Mesenchymal stem cell (in vitro differentiated cells and primary cell): ENCODE results near the gene S100A4.

ENCODE experiments used
- DNase-seq: peaks from one replicate; pipeline ENCODE4 v3.0.0-alpha.2; 2013
- H2AFZ ChIP-seq: one replicate; pipeline ENCODE4 v1.6.1; 2013; ENCODE audit warnings: low read depth, mild to moderate bottlenecking, control low read depth, inconsistent platforms, low read length, moderate library complexity
- H2AK5ac ChIP-seq: 2 replicates; pipeline ENCODE4 v1.6.1; 2013; ENCODE audit warnings: low read length, moderate library complexity, mild to moderate bottlenecking, inconsistent platforms; ENCODE audit not compliant: severe bottlenecking
- H2BK120ac ChIP-seq: one replicate; pipeline ENCODE4 v1.6.1; 2013; ENCODE audit warnings: low read depth, mild to moderate bottlenecking, inconsistent platforms, low read length, moderate library complexity
- H2BK12ac ChIP-seq, 2 experiments: one replicate each; pipeline ENCODE4 v1.6.1; 2013; ENCODE audit warnings: inconsistent platforms in 2 of 2, low read length in 2 of 2, mild to moderate bottlenecking in 2 of 2, moderate library complexity in 2 of 2, control low read depth in 1 of 2
- H2BK15ac ChIP-seq: one replicate; pipeline ENCODE4 v1.6.1; 2013; ENCODE audit warnings: mild to moderate bottlenecking, low read depth, inconsistent platforms; ENCODE audit not compliant: poor library complexity, severe bottlenecking
- H2BK5ac ChIP-seq: 2 replicates; pipeline ENCODE4 v1.6.1; 2013; ENCODE audit warnings: low read depth, mild to moderate bottlenecking, low read length, control low read depth, inconsistent platforms; ENCODE audit not compliant: poor library complexity, severe bottlenecking
- H3K14ac ChIP-seq, 2 experiments: one replicate each; pipeline ENCODE4 v1.6.1; 2013; ENCODE audit warnings: inconsistent platforms in 2 of 2, low read length in 2 of 2, control low read depth in 1 of 2, mild to moderate bottlenecking in 1 of 2, moderate library complexity in 1 of 2
- H3K18ac ChIP-seq, 2 experiments: one replicate each; pipeline ENCODE4 v1.6.1; 2013; ENCODE audit warnings: inconsistent platforms in 2 of 2, low read length in 2 of 2, control low read depth in 1 of 2, low read depth in 1 of 2, mild to moderate bottlenecking in 1 of 2
- H3K23ac ChIP-seq, 2 experiments: one replicate each; pipeline ENCODE4 v1.6.1; 2013; ENCODE audit warnings: inconsistent platforms in 2 of 2, low read length in 2 of 2, mild to moderate bottlenecking in 2 of 2, moderate library complexity in 2 of 2, control low read depth in 1 of 2
- H3K27ac ChIP-seq: 2 replicates; pipeline ENCODE4 v1.5.1; 2013; ENCODE audit warnings: mild to moderate bottlenecking, moderate library complexity, low read length, control low read depth, inconsistent platforms; ENCODE audit not compliant: poor library complexity, severe bottlenecking
- H3K27me3 ChIP-seq, 2 experiments: 2 replicates each; pipeline versions ENCODE4 v1.6.1 to v1.7.0; 2013; ENCODE audit warnings: low read length in 2 of 2, mild to moderate bottlenecking in 2 of 2, moderate library complexity in 2 of 2, control low read depth in 1 of 2, inconsistent platforms in 1 of 2; ENCODE audit not compliant: control insufficient read depth in 1 of 2, insufficient read depth in 1 of 2
- H3K36me3 ChIP-seq, 2 experiments: 2 replicates each; pipeline versions ENCODE4 v1.6.1 to v1.7.0; 2013; ENCODE audit warnings: low read length in 2 of 2, control low read depth in 1 of 2, inconsistent platforms in 1 of 2, low read depth in 1 of 2, mild to moderate bottlenecking in 1 of 2; ENCODE audit not compliant: insufficient read depth in 2 of 2, control insufficient read depth in 1 of 2
- H3K4ac ChIP-seq, 2 experiments: one replicate each; pipeline ENCODE4 v1.6.1; 2013; ENCODE audit warnings: inconsistent platforms in 2 of 2, low read length in 2 of 2, mild to moderate bottlenecking in 2 of 2, moderate library complexity in 2 of 2, control low read depth in 1 of 2, low read depth in 1 of 2
- H3K4me1 ChIP-seq: 2 replicates; pipeline ENCODE4 v1.6.1; 2013; ENCODE audit warnings: low read depth, low read length, control low read depth; ENCODE audit not compliant: control insufficient read depth, insufficient read depth
- H3K4me2 ChIP-seq: 2 replicates; pipeline ENCODE4 v1.6.1; 2013; ENCODE audit warnings: low read length, mild to moderate bottlenecking, inconsistent platforms; ENCODE audit not compliant: poor library complexity, severe bottlenecking
- H3K4me3 ChIP-seq, 2 experiments: 2 replicates each; pipeline versions ENCODE4 v1.5.1 to v1.7.0; 2013; ENCODE audit warnings: low read length in 2 of 2, mild to moderate bottlenecking in 2 of 2, control low read depth in 1 of 2, low read depth in 1 of 2; ENCODE audit not compliant: insufficient read depth in 1 of 2
- H3K79me1 ChIP-seq: replicated peaks from 2 replicates; pipeline ENCODE4 v1.6.1; 2013; ENCODE audit warnings: mild to moderate bottlenecking, control low read depth, low read length, inconsistent platforms; ENCODE audit not compliant: poor library complexity, severe bottlenecking
- H3K9ac ChIP-seq: 2 replicates; pipeline ENCODE4 v1.7.0; 2013; ENCODE audit warnings: mild to moderate bottlenecking, low read length, moderate library complexity
- H3K9me3 ChIP-seq: 2 replicates; pipeline ENCODE4 v1.7.0; 2013; ENCODE audit warnings: mild to moderate bottlenecking, low read length; ENCODE audit not compliant: control insufficient read depth
- H4K8ac ChIP-seq: one replicate; pipeline ENCODE4 v1.6.1; 2013; ENCODE audit warnings: inconsistent platforms, mild to moderate bottlenecking, low read length, moderate library complexity
- H4K91ac ChIP-seq: one replicate; pipeline ENCODE4 v1.6.1; 2013; ENCODE audit warnings: mild to moderate bottlenecking, low read length, inconsistent platforms
- WGBS: methylation state at CpG from one replicate; pipeline ENCODE4 v1.1.7; 2013; ENCODE audit warnings: mixed read lengths; 5-methylcytosine and 5-hydroxymethylcytosine counted together

The S100A4 gene

GRCh38 chr1:153573351-153573750 is 27.7 kb upstream of the S100A4 start:
- peak overlapping the region in 1 of 2 experiments; percentile 29 for H2BK12ac ChIP-seq
- H3K9ac ChIP-seq: peak overlapping the region; percentile 69
- no peak overlapping the region for H4K8ac ChIP-seq
- no peaks in the 10 kb centered on the region for H3K9me3 ChIP-seq
- WGBS: 93% methylated on average over 2 of the region's 3 CpGs
- H3K23ac ChIP-seq: no peak overlapping the region
- no peak overlapping the region for H2BK120ac ChIP-seq
- H3K4me3 ChIP-seq: peak overlapping the region in 1 of 2 experiments; percentile 14
- H3K36me3 ChIP-seq: peaks cover 0 to 3% of the 10 kb centered on the region in 2 experiments
- no peak overlapping the region for H4K91ac ChIP-seq
- no peak overlapping the region for H3K27ac ChIP-seq
- no peaks in the 10 kb centered on the region for H3K79me1 ChIP-seq
- H2AK5ac ChIP-seq: peak overlapping the region; percentile 92
- no peak overlapping the region for H3K4ac ChIP-seq
- H2BK15ac ChIP-seq: no peak overlapping the region
- no peak overlapping the region for H3K18ac ChIP-seq
- no peaks in the 10 kb centered on the region for H3K27me3 ChIP-seq
- DNase-seq: peak; percentile 71
- no peak overlapping the region for H2BK5ac ChIP-seq
- H3K4me1 ChIP-seq: peaks cover 9% of the 10 kb centered on the region
- no peak overlapping the region for H3K4me2 ChIP-seq
- H2AFZ ChIP-seq: no peak overlapping the region
- no peak overlapping the region for H3K14ac ChIP-seq

GRCh38 chr1:153572569-153573015 is 27.0 kb upstream of the S100A4 start:
- Histone ChIP-seq H3K4ac (no peak overlapping the region), H2BK12ac (no peak overlapping the region), H3K4me3 (peak overlapping the region in 1 of 2 experiments; percentile 14), H2BK15ac (no peak overlapping the region), H3K9me3 (no peaks in the 10 kb centered on the region), H3K27ac (peak overlapping the region; percentile 22), H3K4me2 (no peak overlapping the region), H3K4me1 (peaks cover 13% of the 10 kb centered on the region), H2AFZ (no peak overlapping the region), H3K14ac (no peak overlapping the region), H4K91ac (no peak overlapping the region), H3K23ac (no peak overlapping the region), H3K9ac (peak overlapping the region; percentile 69), H2BK120ac (no peak overlapping the region), H3K36me3 (peaks cover 0 to under 1% of the 10 kb centered on the region in 2 experiments), H4K8ac (no peak overlapping the region), H3K79me1 (no peaks in the 10 kb centered on the region), H3K27me3 (no peaks in the 10 kb centered on the region), H2AK5ac (no peak overlapping the region), H2BK5ac (no peak overlapping the region), H3K18ac (peak overlapping the region in 1 of 2 experiments; percentile 28)
- 27% methylated on average over 3 of the region's 3 CpGs for WGBS
- DNase-seq: peak; percentile 87

- Histone ChIP-seq H2BK15ac (no peak overlapping the region), H3K14ac (no peak overlapping the region), H4K91ac (peak overlapping the region; percentile 74), H3K27ac (no peak overlapping the region), H3K27me3 (no peaks in the 10 kb centered on the region), H3K36me3 (no peaks in the 10 kb centered on the region), H2AFZ (no peak overlapping the region), H3K4me3 (no peak overlapping the region), H2BK5ac (no peak overlapping the region), H4K8ac (peak overlapping the region; percentile 55), H3K23ac (no peak overlapping the region), H3K18ac (no peak overlapping the region), H2AK5ac (peak overlapping the region; percentile 11), H3K4ac (no peak overlapping the region), H2BK120ac (no peak overlapping the region), H3K9ac (peak overlapping the region; percentile 69), H3K4me1 (peaks cover 20% of the 10 kb centered on the region), H3K4me2 (no peak overlapping the region), H3K9me3 (no peaks in the 10 kb centered on the region), H2BK12ac (peak overlapping the region; percentile 38 to 63), H3K79me1 (no peaks in the 10 kb centered on the region)
- no peak for DNase-seq
- WGBS: 88% methylated on average over 7 of the region's 7 CpGs
These were observed 26.1 kb upstream of the S100A4 start for GRCh38 chr1:153571706-153572105.

- Histone ChIP-seq H3K4me2 (no peak overlapping the region), H3K4ac (no peak overlapping the region), H3K27me3 (no peaks in the 10 kb centered on the region), H4K91ac (no peak overlapping the region), H3K27ac (no peak overlapping the region), H2AFZ (no peak overlapping the region), H3K9ac (no peak overlapping the region), H3K4me1 (peaks cover 25% of the 10 kb centered on the region), H3K9me3 (no peaks in the 10 kb centered on the region), H3K4me3 (no peak overlapping the region), H2BK15ac (no peak overlapping the region), H2AK5ac (peak overlapping the region; percentile 33), H2BK12ac (no peak overlapping the region), H3K14ac (no peak overlapping the region), H2BK5ac (no peak overlapping the region), H3K79me1 (no peaks in the 10 kb centered on the region), H2BK120ac (no peak overlapping the region), H3K18ac (no peak overlapping the region), H3K23ac (no peak overlapping the region), H3K36me3 (no peaks in the 10 kb centered on the region), H4K8ac (no peak overlapping the region)
- 88% methylated on average over 5 of the region's 5 CpGs for WGBS
- DNase-seq: no peak
These were observed 25.3 kb upstream of the S100A4 start for GRCh38 chr1:153570874-153571273.
